ENCODE measurements around the gene IRF6.

The IRF6 gene

DNA sequence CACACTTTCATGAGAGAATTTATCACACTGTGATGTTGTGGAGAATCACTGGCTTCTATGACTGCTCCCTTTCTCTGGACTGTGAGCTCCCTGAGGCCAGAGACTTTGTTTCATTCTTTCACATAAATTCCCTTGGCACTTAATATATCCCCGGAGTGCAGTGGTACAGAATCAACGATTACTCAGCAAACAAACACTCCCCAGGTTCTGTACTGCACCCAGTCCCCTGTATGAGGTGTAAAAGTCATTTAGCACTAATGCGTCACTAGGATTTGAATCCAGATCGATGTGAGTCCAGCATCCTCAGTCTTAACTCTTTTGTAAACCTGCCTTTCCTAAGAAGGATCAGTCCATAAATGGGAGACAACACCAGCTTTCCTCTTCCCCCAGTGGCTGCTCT lies 15.0 kb upstream of the IRF6 start:
- H3K4me3 ChIP-seq (ENCODE audit: low read depth, low read length): no peak overlapping the region
- no peak for DNase-seq (ENCODE audit: low read depth)
- TF ChIP-seq CTCF (IDR thresholded peaks at IDR 0.05; ENCODE audit: low read depth, low read length): no peak
- no peak for TF ChIP-seq MYC (IDR thresholded peaks at IDR 0.05; ENCODE audit: low read depth, low read length)
- no peak for TF ChIP-seq MAX (IDR thresholded peaks at IDR 0.05; ENCODE audit: low read depth, low read length)
- TF ChIP-seq POLR2A (IDR thresholded peaks at IDR 0.05; ENCODE audit: extremely low read depth, insufficient read length): no peak

- DNase-seq (ENCODE audit: low read depth): no peak
- TF ChIP-seq MAX (IDR thresholded peaks at IDR 0.05; ENCODE audit: low read depth, low read length) (no peak), CTCF (IDR thresholded peaks at IDR 0.05; ENCODE audit: low read depth, low read length) (no peak), MYC (IDR thresholded peaks at IDR 0.05; ENCODE audit: low read depth, low read length) (no peak), POLR2A (IDR thresholded peaks at IDR 0.05; ENCODE audit: extremely low read depth, insufficient read length) (no peak)
Measured at GRCh38 chr1:209819058-209819457, 13.1 kb upstream of the IRF6 start.

DNA sequence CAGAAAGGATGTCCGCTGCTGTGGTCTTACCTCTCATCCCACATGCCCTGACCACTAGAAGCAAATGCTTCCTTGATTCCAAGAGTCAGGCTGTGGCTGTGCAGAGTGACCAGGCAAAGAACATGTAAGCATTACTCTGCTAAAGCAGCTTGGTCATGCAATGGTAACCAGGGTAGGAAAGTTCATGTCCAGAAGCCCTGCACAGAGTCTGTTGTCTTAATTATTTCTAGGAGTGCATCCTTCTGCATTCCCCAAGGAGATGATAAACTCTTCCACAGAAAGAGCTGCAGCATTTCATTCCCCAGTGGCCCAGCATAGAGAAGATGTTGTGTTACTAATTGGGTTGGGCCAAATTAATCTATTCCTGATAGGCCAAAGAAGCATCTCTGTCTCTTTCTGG lies 11.7 kb upstream of the IRF6 start:
- no peak overlapping the region for H3K4me3 ChIP-seq (ENCODE audit: low read depth, low read length)
- DNase-seq (ENCODE audit: low read depth): no peak
- no peak for TF ChIP-seq POLR2A (IDR thresholded peaks at IDR 0.05; ENCODE audit: extremely low read depth, insufficient read length)
- TF ChIP-seq MAX (IDR thresholded peaks at IDR 0.05; ENCODE audit: low read depth, low read length): no peak
- TF ChIP-seq CTCF (IDR thresholded peaks at IDR 0.05; ENCODE audit: low read depth, low read length): no peak

More at GRCh38 chr1:209819058-209819457, 13.1 kb upstream of the IRF6 start:
- H3K4me3 ChIP-seq (ENCODE audit: low read depth, low read length): no peak overlapping the region

DNA sequence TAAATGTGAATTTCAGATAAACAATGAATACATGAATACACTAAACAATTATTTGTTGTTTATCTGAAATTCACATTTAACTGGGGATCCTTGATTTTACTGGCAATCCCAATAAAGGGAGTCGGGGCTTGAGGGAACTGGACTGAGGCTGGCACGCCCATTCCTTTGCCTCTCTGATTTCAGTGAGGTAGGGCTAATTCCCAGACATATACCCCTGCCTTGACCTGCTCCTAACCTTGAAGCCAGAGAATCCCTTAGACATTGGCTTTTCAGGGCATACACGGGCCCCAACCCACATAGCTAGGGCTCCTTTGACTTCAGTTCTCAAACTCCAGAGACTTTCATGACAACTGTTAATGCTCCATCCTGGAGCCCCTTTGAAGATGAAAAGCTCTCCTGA lies 11.0 kb upstream of the IRF6 start:
- DNase-seq (ENCODE audit: low read depth): no peak
- TF ChIP-seq POLR2A (IDR thresholded peaks at IDR 0.05; ENCODE audit: extremely low read depth, insufficient read length) (no peak), MYC (IDR thresholded peaks at IDR 0.05; ENCODE audit: low read depth, low read length) (no peak), CTCF (IDR thresholded peaks at IDR 0.05; ENCODE audit: low read depth, low read length) (no peak), MAX (IDR thresholded peaks at IDR 0.05; ENCODE audit: low read depth, low read length) (no peak)

GRCh38 chr1:209815931-209816341 lies 10.0 kb upstream of the IRF6 start:
- no peak overlapping the region for H3K4me3 ChIP-seq (ENCODE audit: low read depth, low read length)
- DNase-seq (ENCODE audit: low read depth): no peak
- TF ChIP-seq MYC (IDR thresholded peaks at IDR 0.05; ENCODE audit: low read depth, low read length) (no peak), CTCF (IDR thresholded peaks at IDR 0.05; ENCODE audit: low read depth, low read length) (no peak), POLR2A (IDR thresholded peaks at IDR 0.05; ENCODE audit: extremely low read depth, insufficient read length) (no peak), MAX (IDR thresholded peaks at IDR 0.05; ENCODE audit: low read depth, low read length) (no peak)

More for the DNA sequence above, 11.0 kb upstream of the IRF6 start:
- H3K4me3 ChIP-seq (ENCODE audit: low read depth, low read length): no peak overlapping the region

- no peak overlapping the region for H3K4me3 ChIP-seq (ENCODE audit: low read depth, low read length)
- no peak for DNase-seq (ENCODE audit: low read depth)
- TF ChIP-seq CTCF (IDR thresholded peaks at IDR 0.05; ENCODE audit: low read depth, low read length) (no peak), POLR2A (IDR thresholded peaks at IDR 0.05; ENCODE audit: extremely low read depth, insufficient read length) (no peak), MYC (IDR thresholded peaks at IDR 0.05; ENCODE audit: low read depth, low read length) (no peak), MAX (IDR thresholded peaks at IDR 0.05; ENCODE audit: low read depth, low read length) (no peak)
Measured at GRCh38 chr1:209815490-209815889, 9.5 kb upstream of the IRF6 start.

Measured in NB4 (cell line).